Glutamatergic neuron (in vitro differentiated cells): Measurements from ENCODE around the gene PPM1B. TPM values are rescaled to one million over a fixed set of nuclear protein-coding genes. Genes with fewer than 3 reads are reported as not detected.

Experiments used
- DNase-seq: peaks from one replicate; pipeline ENCODE4 v3.0.0; 2022
- H3K27ac Mint-ChIP-seq: one replicate; pipeline ENCODE4 v1.8.0; 2020; ENCODE audit warnings: mild to moderate bottlenecking, mixed read lengths, inconsistent platforms; ENCODE audit not compliant: unreplicated experiment
- H3K27me3 Mint-ChIP-seq: one replicate; pipeline ENCODE4 v1.8.0; 2020; ENCODE audit warnings: mild to moderate bottlenecking, moderate library complexity, mixed read lengths, inconsistent platforms; ENCODE audit not compliant: unreplicated experiment
- H3K36me3 Mint-ChIP-seq: one replicate; pipeline ENCODE4 v1.8.0; 2020; ENCODE audit warnings: mild to moderate bottlenecking, mixed read lengths, inconsistent platforms; ENCODE audit not compliant: unreplicated experiment
- H3K4me1 Mint-ChIP-seq: one replicate; pipeline ENCODE4 v1.8.0; 2020; ENCODE audit warnings: mild to moderate bottlenecking, low read depth, mixed read lengths, inconsistent platforms; ENCODE audit not compliant: unreplicated experiment
- H3K4me3 Mint-ChIP-seq: one replicate; pipeline ENCODE4 v1.8.0; 2020; ENCODE audit warnings: mild to moderate bottlenecking, mixed read lengths, inconsistent platforms; ENCODE audit not compliant: unreplicated experiment
- H3K9me3 Mint-ChIP-seq: one replicate; pipeline ENCODE4 v1.8.0; 2020; ENCODE audit warnings: mild to moderate bottlenecking, moderate library complexity, mixed read lengths, inconsistent platforms; ENCODE audit not compliant: unreplicated experiment
- total RNA-seq: library from RNA; stranded (reverse); fragmentation: NEBNext Ultra II Directional; extraction: Animal tissue kit (Norgen Biotek cat#: 25700); gene quantifications from one replicate; pipeline ENCODE4 v1.2.1, GENCODE V29; 2021; ENCODE audit not compliant: unreplicated experiment
- TF ChIP-seq, protein P1 (sequence below): fragments of 200-600 bp; sonication (generic); IDR thresholded peaks from one replicate; pipeline ENCODE4 v1.5.0; 2021; ENCODE audit not compliant: partially characterized antibody, unreplicated experiment

Gene PPM1B
- total RNA-seq, 1 donor from 2014 or later = 49.2 TPM

DNA sequence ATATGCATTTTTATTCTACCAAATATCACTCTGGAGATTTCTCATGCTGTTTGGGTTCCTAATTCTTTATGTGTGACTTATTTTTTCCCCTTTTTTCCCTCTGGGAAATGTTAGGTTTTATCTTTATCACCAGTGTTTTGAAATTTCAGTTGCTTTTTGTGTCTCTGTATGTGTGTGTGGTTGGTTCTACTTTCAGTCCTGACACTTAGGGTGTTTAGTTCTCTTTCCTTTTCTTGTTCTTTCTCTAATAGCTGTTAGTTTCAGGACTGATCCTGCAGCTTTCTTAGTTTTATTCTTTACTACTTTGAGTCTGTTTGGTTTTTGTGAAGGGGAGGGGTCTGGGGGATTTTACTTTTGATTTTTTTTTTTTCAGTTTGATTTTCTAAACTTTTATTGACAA lies 23.1 kb downstream of the PPM1B start:
- TF ChIP-seq, protein P1, sequence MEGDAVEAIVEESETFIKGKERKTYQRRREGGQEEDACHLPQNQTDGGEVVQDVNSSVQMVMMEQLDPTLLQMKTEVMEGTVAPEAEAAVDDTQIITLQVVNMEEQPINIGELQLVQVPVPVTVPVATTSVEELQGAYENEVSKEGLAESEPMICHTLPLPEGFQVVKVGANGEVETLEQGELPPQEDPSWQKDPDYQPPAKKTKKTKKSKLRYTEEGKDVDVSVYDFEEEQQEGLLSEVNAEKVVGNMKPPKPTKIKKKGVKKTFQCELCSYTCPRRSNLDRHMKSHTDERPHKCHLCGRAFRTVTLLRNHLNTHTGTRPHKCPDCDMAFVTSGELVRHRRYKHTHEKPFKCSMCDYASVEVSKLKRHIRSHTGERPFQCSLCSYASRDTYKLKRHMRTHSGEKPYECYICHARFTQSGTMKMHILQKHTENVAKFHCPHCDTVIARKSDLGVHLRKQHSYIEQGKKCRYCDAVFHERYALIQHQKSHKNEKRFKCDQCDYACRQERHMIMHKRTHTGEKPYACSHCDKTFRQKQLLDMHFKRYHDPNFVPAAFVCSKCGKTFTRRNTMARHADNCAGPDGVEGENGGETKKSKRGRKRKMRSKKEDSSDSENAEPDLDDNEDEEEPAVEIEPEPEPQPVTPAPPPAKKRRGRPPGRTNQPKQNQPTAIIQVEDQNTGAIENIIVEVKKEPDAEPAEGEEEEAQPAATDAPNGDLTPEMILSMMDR = no peak
- Mint-ChIP-seq H3K36me3 (no peaks in the 10 kb centered on the region), H3K27me3 (no peaks in the 10 kb centered on the region), H3K4me3 (no peak overlapping the region), H3K27ac (no peak overlapping the region), H3K9me3 (no peaks in the 10 kb centered on the region), H3K4me1 (no peaks in the 10 kb centered on the region)
- no peak for DNase-seq

DNA sequence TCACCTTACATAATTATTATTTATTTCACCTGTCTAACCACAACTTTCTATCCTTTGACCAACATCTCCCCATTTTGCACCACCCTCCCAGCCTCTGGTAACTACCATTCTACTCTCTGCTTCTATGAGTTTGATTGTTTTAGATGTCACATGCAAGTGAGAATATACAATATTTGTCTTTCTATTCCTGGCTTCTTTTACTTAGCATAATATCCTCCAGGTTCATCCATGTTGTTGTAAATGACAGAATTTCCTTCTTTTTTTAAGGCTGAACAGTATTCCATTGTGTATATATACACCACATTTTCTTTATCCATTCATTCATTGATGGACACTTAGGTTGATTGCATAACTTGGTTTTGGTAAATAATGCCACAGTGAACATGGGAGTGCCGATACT lies 24.0 kb downstream of the PPM1B start:
- Mint-ChIP-seq H3K36me3 (no peaks in the 10 kb centered on the region), H3K27me3 (no peaks in the 10 kb centered on the region), H3K4me3 (no peak overlapping the region), H3K27ac (no peak overlapping the region), H3K4me1 (no peaks in the 10 kb centered on the region), H3K9me3 (no peaks in the 10 kb centered on the region)
- DNase-seq = no peak
- TF ChIP-seq, protein P1 = no peak

DNA sequence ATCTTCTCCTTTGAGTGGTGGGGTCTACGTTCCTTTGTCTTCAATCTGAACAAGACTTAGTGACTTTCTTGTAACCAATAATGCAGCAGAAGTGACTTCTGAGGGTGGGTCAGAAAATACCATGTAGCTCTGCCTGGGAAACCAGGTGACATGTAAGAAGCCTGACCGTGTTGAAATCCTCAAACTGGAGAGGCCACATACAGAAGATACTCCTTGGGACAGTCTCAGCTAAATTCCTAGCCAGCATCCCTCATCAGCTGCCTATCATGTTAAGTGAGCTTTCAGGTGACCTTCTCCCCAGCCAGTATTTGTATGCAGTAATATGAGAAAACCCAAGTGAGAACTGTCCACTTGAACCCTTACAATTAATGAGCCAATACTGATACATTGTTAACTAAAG lies 27.0 kb downstream of the PPM1B start:
- TF ChIP-seq, protein P1 = no peak
- H3K36me3 Mint-ChIP-seq = no peaks in the 10 kb centered on the region
- no peaks in the 10 kb centered on the region for H3K27me3 Mint-ChIP-seq
- H3K27ac Mint-ChIP-seq = no peak overlapping the region
- DNase-seq = no peak
- no peaks in the 10 kb centered on the region for H3K9me3 Mint-ChIP-seq
- peaks cover 9% of the 10 kb centered on the region for H3K4me1 Mint-ChIP-seq
- H3K4me3 Mint-ChIP-seq = no peak overlapping the region

DNA sequence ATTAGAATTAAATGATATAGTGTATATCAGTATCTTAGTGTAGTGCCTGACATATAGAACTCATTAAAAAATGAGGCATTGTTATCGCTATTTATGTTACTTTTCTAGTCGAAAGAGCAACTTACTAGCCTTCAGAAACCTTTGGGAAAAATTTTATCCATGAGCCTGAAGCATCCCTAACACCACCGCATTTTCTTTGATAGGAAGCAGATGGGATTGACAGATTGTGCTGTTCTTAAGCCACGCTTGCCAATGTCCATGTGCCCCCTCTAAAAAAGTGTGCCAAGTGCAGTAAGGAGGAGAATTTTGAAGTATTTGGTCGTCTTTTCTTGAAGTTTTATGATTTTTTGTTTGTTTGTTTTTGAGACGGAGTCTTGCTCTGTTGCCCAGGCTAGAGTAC lies 29.1 kb downstream of the PPM1B start:
- TF ChIP-seq, protein P1 = no peak
- no peaks in the 10 kb centered on the region for H3K36me3 Mint-ChIP-seq
- H3K27me3 Mint-ChIP-seq = no peaks in the 10 kb centered on the region
- peaks cover 16% of the 10 kb centered on the region for H3K4me1 Mint-ChIP-seq
- DNase-seq = no peak
- no peaks in the 10 kb centered on the region for H3K9me3 Mint-ChIP-seq
- H3K4me3 Mint-ChIP-seq = no peak overlapping the region
- no peak overlapping the region for H3K27ac Mint-ChIP-seq

DNA sequence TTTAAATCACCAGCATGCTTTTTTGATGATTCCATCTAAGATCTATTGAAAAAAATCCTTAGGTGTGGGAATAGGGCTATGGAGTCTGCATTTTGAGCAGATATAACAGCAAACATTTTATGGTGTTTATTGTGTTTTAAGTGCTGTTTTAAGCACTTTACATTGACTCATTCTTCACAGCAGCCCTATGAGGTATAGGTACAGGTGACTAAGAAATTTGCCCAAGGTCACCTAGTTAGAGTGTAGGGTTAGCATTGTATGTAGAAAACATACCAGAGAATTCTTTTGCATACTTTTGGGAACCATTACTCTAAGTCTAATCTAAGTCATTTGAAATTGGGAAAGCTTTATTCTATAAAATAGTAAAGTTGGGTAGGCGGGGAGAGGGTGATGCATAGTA lies 31.3 kb downstream of the PPM1B start:
- H3K9me3 Mint-ChIP-seq = no peaks in the 10 kb centered on the region
- DNase-seq = no peak
- no peaks in the 10 kb centered on the region for H3K36me3 Mint-ChIP-seq
- no peak overlapping the region for H3K27ac Mint-ChIP-seq
- no peak overlapping the region for H3K4me3 Mint-ChIP-seq
- peaks cover 16% of the 10 kb centered on the region for H3K4me1 Mint-ChIP-seq
- TF ChIP-seq, protein P1 = no peak
- H3K27me3 Mint-ChIP-seq = no peaks in the 10 kb centered on the region
